GM21717 (cell line): Measurements from ENCODE around the gene LMNB1.
"Not testable (repeated sequence)": the region's sequence is repeated elsewhere in the genome, so short reads cannot be mapped to it uniquely, and the experiment has no call there.

ENCODE experiments used
- ATAC-seq: cut with Tn5 transposase; IDR thresholded peaks from one replicate; pipeline ENCODE4 v1.9.1; 2021; ENCODE audit warnings: mild to moderate bottlenecking, moderate library complexity; ENCODE audit not compliant: unreplicated experiment

LMNB1 gene

GRCh38 chr5:126777975-126778674 is 1.2 kb downstream of the LMNB1 start:
- ATAC-seq, result peak; percentile 69

DNA sequence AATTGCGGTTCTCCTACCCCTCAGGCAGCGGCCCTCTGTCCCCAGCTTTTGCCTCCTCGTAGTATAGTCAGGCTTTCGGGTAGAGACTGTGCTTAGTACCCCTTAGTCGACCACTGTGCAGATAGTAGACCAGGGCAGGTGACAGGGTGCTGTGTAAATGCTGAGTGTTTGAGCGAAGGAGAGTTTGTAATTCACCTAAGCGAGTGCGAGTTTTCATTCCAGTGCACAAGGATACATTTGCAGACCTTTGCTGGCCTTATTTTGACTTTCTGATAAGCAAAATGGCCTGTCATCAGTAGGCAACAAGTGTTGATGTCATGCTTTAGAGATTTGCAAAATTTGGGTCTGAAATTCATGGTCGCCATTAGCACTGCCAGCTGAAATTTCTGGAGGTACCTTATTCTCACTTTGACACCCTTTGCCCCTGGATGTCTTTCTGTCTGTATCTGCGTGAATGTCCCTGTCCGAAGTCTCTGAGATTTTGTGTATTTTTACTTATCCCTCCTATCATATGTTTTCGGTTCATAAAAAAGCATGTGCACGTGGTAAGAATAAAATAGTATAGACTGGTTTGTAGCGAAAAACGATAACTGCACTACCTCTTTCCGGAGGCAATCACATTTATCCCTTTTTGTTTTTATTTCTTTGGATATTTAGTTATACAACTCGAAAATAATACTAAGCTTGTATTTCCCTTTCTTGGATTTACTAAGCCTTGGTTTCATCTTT is 1.9 kb downstream of the LMNB1 start:
- ATAC-seq, result peak; percentile 6

- ATAC-seq, result no peak
These were observed 3.4 kb downstream of the LMNB1 start for GRCh38 chr5:126780165-126780827.

GRCh38 chr5:126788409-126788808 is 11.5 kb downstream of the LMNB1 start:
- not testable (repeated sequence) for ATAC-seq

- peak; percentile 29 for ATAC-seq
These were observed 16.2 kb downstream of the LMNB1 start for GRCh38 chr5:126793097-126793496.

DNA sequence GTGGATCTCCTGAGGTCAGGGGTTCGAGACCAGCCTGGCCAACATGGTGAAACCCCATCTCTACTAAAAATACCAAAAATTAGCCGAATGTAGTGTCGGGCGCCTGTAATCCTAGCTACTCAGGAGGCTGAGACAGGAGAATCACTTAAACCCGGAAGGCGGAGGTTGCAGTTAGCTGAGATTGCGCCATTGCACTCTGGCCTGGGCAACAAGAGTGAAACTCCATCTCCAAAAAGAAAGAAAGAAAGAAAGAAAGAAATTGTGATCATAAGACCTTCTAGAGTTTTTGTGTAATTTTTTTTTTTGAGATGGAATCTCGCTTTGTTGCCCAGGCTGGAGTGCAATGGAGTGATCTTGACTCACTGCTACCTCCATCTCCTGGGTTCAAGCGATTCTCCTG is 16.7 kb downstream of the LMNB1 start:
- not testable (repeated sequence) for ATAC-seq

DNA sequence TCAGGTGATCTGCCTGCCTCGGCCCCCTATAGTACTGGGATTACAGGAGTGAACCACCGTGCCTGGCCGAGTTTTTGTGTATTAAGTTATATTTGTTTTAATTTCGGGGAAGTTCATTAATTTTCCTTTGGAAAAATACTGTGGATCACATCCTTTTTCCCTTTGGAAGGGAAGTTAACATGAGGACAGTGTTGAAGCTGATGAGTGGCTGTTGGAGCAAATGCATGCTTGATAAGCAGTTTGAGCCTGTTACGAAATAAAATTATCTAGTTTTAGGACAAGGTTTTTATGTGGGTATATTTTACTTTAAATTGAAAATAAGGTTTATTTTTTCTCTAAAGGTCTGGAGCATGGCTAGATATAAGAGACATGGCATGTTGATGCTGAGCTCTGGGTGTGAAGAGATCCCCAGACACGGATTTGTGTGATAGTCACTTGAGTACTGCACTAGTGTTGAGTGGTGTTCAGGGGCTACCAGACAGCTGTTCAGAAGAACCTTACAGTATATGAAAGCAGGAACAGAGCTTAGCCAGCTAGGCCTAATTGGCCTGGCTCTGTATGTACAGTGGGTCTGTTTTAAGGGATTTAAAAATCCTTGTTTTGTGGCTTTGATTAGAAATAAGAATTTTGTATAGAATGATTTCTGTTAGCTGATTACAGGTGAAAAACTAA is 17.4 kb downstream of the LMNB1 start:
- ATAC-seq, result peak; percentile 27

GRCh38 chr5:126799780-126800179 is 22.8 kb downstream of the LMNB1 start:
- ATAC-seq, result no peak

DNA sequence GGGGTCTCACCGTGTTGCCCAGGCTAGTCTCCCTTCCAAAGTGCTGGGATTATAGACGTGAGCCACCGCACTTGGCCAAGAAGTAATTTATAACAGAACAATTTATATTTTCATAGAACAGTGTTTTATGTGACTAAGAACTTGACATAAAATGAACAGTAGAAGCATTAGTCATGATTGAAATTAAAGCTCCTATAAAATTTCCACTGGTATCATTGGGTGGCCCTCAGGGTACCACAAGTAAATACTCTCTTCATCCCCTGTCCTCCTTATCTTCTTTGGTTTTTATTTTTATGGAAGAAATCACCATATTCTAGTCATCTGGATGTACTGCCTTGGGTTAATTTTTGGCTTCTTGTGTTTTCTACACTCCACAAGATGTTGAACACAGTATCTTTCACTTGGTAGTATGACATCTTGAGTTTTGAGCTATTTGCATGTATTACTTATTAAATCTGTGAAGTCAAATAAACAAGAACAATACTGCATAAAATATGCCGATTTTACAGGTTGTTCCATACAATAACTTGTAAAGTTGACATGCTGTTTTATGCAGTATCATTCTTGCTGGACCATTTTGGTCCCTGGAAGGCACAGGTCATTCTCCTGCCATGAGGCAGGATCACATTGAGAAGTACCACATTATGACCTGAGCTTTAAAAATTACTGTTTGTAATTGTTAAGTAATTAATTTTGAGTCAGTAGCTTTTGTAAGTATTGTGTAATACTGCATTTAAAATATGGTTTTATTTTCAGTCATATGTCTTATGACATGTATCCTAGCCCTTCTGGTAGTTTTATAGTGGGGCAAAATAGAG is 24.4 kb downstream of the LMNB1 start:
- no peak for ATAC-seq

DNA sequence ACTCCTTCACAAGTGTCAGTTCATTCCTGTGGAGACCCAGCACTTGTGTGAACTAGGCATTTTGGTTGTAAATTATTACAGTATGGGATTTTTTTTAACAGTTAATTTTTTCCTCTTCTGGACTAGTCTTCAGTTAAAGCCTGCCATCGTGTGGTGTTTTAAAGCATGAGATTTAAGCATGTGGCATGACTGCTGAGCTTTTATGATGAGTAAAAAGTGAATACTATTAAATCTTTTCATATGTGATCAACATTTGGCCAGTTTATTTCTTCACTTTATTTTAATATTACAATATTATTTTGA is 25.0 kb downstream of the LMNB1 start:
- no peak for ATAC-seq

DNA sequence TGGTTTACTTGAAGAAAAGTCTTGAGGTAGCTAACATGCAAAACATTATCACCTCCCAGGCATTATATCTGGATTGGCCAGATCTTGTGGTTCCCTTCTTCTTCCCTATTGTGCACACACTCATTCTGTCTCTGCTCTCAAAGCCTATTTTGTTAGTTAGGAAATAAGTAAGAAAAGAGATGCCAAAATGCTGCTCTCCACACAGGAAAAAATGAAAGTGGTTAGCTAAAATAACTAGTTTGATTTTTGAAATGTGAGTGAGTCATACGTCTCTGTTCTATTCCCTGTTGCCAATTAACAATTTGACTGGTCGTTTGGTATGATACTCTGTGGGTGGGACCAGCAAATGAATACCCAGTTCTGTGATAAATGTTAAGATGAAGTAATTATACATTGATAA is 28.1 kb downstream of the LMNB1 start:
- no peak for ATAC-seq

DNA sequence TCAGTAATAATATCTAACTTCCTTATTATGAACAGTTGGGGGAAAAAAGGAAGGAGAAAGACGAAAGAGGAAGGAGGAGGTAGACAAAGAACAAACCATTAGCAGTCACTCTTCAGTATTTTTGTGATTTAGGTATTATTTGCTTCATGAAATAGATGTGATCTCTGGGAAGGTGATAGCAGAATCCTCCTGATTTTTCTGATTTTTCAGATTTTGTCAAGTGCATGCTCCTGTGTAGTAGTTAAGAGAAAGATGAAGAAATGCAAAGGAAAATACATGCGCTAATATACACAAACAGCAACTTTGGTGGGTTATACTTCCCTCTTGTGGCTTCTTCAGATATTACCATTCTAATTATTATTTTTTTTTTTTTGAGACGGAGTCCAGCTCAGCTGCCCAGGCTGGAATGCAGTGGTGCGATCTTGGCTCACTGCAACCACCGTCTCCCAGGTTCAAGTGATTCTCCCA is 31.6 kb downstream of the LMNB1 start:
- ATAC-seq, result peak; percentile 39

DNA sequence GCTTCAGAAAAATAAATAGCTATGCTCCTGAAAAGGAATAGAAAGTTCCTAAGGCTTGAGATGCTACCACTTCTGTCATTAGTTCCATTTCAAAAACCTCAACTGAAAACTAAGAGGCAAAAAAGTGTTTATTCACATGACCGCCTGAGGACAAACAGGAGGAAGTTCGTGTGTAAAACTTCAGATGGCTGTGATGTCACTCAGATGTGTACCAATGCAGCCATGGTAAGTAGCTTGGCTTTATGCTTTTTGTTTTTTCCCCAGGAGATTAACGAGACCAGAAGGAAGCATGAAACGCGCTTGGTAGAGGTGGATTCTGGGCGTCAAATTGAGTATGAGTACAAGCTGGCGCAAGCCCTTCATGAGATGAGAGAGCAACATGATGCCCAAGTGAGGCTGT is 33.0 kb downstream of the LMNB1 start:
- no peak for ATAC-seq

DNA sequence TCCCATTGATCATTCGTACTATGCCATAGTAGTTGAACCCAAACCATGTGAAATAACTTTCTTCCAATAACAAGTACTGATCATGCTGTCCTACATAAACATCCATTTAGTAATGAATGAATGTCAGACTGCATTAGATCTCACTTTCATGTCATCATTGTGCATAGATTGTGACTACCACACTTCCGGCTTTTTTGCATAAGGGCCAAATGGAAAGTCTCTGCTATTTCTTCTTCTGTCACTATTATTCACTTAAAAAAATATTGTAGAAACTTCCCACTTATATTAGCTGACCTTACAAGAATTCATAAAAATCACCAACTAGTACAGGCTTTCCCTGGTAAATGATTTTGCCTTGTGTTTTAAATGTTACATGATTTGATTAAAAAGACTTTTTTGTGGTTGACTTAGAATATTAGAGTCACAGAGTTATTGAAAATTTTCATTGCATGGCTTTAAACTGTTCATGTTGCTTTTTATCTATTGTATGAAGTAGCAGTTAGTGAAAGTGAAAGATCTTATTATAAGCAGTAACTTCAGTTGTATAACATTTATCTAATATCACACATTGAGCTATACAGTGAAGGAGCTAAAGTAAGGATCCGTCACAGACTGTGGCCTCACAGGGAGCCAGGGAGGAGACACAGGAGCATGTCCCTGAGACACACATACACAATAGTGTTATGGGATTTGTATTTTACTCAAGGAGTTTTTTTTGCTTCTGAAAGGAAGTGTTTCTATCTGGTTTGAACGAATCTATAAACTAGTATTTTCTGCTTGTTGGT is 33.9 kb downstream of the LMNB1 start:
- ATAC-seq, result no peak

GRCh38 chr5:126811515-126812198 is 34.7 kb downstream of the LMNB1 start:
- no peak for ATAC-seq

DNA sequence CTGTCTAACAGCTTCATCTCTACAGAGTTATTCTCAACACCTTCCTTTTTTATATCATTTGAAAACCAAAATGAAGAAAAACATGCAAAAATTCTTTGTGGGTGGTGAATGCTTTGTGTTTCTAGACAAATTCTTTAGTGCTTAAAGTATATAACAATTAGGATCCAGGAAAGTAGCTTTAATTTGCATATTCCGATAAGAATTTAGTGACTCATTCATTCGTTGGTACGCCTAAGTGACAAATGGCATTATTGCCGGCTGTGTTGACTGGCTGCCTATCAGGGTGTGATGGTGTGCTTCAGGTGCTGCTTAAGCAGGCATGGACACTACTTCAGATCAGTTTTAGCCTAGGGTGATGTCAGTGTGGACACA is 35.2 kb downstream of the LMNB1 start:
- no peak for ATAC-seq

GRCh38 chr5:126813799-126814198 is 36.9 kb downstream of the LMNB1 start:
- ATAC-seq, result not testable (repeated sequence)

DNA sequence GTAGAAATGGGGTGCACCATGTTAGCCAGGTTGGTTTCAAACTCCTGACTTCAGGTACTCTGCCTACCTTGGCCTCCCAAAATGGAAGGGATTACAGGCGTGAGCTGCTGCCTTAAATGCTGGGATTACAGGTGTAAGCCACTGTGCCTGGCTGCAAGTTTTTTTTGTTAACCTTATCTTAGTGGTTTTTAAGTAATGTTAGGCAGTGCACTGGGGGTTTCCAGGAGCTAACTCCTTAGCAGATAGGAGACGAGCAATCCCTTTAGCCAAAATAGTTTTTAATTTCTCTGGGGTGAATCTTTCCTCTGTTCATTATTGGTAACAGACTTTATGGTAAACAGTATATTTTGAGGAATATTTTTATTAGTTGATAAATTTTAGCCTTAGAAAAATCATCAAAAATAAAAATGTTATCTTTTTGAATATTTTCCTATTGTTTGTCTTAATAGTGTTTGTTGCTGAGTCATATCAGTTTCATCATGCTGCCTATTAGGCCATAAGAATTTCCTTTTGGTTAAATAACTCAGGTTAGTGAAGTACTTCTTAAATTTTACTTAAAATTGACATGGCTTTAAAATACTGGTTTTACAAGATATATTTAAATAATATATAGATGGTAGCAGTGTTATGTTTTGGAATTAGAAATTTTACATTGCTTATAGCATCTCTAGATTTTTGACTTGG is 37.9 kb downstream of the LMNB1 start:
- ATAC-seq, result no peak

- no peak for ATAC-seq
These were observed 39.7 kb downstream of the LMNB1 start for GRCh38 chr5:126816649-126817048.
